Measurements from ENCODE around the gene UTS2.
A peak's percentile ranks its signal among the peaks of the same experiment; 100 is the strongest.

Gene UTS2

DNA sequence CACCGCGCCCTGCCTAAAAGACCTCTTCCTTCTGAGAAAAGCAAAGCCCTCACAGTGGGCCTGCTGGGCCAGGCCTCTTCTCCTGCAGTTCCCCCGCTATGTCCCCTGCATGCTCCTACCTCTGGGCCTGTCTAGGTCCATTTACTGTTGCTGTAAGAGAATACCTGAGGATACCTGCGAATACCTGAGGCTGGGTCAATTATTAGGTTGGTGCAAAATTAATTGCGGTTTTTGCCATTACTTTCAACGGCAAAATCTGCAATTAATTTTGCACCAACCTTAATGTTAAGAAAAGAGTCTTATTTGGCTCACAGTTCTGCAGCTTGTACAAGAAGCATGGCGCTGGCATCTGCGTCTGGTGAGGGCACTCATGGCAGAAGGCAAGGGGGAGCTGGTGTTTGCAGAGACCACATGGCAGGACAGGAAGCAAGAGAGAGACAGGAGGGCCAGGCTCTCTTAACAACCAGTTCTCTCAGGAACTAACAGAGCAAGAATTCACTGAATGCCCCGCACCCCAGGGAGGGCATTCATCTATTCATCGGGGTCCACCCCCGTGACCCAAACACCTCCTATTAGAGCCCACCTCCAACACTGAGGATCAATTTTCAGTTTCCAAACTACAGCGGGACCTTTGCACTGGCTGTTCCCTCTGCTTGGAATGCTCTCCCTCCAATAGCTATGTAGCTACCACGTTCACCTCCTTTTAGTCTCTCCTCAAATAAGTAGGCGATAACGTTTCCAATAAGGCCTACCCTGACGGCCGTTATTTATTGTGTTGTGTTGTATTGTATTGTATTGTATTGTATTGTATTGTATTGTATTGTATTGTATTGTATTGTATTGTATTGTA lies 9.6 kb upstream of the UTS2 start:
- no peak for DNase-seq (ENCODE audit: low spot score)

DNA sequence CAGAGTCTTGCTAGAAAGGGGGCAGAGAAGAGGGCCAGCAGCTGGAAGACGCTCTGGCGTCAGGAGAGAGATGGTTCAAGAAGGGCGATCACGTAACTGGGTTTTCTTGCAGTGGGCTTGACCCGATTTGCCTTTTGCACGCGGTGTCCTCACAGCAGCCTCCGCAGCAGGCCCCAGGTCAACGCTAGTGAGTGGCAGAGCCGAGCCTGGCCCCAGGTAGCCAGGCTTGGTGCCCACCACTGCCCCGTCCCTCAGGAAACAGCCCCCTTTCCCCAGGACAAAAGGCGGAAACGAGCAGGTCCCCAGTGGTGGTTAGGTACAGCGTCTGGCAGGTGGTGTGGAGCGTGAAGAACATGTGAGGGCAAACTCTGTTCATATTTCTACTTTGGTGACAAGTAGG lies 8.6 kb upstream of the UTS2 start:
- DNase-seq (ENCODE audit: low spot score) = no peak

DNA sequence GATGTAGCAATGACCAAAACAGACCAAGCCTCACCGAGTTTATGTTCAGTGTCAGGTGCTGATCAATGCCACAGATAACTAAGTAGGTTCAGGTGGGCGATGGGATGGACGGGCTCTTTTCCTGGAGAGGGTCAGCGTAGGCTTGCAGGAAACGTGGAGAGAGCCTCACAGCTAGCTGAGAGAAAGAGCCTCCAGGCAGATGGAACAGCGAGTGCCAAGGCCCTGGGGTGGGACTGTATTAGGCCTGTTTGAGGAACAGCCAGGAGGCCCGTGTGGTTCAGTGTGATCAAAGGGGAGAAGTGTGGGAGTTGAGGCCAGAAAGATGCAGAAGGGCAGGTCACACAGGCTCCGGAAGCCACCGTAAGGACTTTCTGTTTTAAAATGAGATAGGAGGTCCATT lies 7.3 kb upstream of the UTS2 start:
- no peak for DNase-seq (ENCODE audit: low spot score)

DNA sequence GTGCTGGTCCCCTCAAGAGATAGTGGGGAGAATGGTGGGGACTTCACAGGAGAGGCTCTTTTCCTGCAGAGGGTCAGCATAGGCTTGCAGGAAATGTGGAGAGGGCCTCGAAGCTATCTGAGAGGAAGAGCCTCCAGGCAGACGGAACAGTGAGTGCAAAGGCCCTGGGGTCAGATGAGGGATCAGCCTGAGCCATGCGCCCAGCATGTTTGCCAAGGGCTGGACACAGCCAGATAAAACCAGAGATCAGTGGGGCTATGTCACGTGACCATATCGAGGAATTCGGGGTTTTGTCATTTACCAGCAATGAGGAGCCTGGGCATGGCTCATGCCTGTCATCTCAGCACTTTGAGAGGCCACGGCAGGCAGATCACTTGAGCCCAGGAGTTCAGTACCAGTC lies 6.5 kb upstream of the UTS2 start:
- no peak for DNase-seq (ENCODE audit: low spot score)

DNA sequence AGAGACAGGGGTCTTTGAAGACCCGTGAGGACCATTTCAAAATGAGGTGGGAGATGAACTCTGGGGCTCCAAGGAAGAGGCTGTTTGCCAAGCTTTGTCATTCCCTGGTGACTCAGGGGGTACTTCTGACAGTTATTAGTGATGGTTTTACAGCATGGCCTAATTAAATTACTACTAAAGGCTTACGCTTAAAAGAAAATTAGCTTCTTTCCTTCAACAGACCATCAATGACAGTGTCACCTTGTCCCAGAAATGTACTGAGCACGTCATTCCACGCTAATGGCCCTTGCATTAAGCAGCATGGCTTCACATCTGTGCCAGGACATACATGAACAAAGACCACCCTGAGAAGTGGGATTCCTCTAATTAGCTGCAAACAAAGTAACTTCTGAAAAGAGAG lies 5.1 kb upstream of the UTS2 start:
- no peak for DNase-seq (ENCODE audit: low spot score)

DNA sequence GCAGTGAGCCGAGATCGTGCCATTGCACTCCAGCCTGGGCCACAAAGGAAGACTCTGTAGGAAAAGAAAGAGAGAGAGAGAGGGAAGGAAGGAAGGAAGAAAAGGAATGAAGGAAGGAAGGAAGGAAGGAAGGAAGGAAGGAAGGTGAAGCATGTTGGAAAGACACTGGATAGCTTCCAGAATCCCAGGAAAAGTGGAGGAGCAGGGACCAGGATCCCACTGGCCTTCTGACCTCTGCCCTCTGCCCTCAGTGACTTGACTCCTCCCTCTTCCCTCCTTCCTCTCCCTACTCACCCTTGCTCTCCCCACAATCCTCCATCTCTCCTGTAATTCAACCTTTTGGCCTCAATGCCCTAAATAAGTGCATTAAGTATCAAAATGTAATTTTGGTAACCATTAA lies 4.1 kb upstream of the UTS2 start:
- no peak for DNase-seq (ENCODE audit: low spot score)

DNA sequence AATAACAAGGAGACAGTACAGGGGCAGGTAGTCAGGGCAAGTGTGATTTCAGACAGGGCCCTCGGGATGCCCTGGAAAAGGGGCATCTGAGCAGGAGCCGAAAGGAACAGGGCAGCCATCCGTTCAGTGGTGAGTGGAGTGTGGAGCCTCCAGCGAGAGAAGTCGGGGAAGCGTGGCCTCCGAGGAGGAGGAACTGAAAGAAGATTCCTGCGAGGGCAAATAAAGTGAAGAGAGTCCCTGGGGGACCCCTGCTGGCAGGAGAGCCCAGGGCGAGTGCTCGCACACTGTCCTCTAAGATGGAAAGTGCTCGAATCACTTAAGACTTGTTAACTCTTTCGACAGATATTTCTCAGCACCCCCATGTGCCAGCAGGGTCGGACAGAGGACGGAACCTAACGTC lies 3.5 kb upstream of the UTS2 start:
- no peak for DNase-seq (ENCODE audit: low spot score)

DNA sequence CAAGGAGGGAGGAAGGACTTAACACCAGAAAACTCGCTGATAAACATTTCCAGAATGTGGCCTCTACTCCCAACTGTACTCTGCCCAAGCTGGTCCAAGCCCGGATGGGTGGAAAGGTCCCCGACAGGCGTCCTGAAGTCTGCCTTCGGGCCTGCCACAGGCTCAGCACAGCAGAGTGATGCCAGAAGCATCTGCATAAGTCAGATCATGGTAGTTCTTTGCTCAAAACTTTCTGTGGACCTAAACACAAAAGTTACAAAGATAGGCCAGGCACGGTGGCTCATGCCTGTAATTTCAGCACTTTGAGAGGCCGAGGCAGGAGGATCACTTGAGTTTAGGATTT lies 790 bp upstream of the UTS2 start:
- DNase-seq (ENCODE audit: low spot score) = no peak

DNA sequence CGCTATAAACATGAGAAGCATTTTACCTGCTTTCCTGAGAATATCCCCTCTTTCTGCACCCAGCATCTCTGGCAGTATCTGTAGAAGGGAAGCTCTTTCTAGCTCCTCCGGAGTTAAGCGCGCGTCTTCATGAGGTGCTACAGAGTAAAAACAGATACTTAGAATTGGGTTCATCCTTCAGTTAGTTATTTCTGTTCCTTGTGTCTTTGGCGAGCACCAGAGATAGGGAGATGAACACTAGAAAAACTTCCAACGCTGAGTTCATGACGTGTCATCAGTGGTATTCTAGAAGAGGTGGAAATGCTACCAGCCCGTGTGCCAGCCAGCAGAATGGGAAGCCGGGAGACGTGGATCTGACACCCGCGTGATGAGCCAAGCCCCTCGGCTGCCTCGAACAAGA lies 2.1 kb downstream of the UTS2 start:
- DNase-seq (ENCODE audit: low spot score) = no peak

DNA sequence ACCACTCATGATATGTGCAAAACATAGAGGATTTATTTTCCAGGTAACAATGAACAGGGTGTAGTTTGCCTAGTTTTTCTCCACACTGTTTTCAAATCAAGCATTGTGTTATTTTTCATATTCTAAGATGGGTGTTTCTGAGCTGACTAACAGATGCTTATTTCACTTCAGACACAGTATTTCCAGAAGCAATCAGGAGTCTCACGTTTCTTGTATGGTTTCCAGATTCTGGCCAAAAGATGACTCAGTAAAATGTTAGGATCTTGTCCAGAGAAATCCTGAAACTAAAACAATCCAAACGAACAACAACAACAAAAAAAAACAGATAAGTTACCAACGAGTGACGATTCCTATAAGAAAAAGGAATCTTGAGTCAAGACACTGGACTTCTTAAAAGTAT lies 5.3 kb downstream of the UTS2 start:
- DNase-seq (ENCODE audit: low spot score) = no peak

DNA sequence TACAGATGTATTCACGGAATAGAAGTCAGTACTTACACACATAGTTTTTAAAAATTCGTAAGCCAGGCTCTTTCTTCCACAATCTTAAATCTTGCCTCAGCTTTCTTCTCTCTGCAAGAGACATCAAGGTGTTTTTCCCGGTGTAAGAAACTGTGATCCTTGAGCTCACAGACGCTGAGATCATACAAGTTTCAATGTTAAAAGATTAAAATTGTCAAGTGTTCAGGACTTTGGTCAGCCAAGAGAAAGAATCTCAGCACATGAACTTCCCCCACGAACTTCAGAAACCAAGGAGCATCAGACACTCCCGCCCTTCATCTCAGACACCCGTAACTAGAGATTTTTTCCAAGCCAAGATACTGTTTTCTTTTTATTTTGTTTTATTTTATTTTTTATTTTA lies 6.2 kb downstream of the UTS2 start:
- no peak for DNase-seq (ENCODE audit: low spot score)

DNA sequence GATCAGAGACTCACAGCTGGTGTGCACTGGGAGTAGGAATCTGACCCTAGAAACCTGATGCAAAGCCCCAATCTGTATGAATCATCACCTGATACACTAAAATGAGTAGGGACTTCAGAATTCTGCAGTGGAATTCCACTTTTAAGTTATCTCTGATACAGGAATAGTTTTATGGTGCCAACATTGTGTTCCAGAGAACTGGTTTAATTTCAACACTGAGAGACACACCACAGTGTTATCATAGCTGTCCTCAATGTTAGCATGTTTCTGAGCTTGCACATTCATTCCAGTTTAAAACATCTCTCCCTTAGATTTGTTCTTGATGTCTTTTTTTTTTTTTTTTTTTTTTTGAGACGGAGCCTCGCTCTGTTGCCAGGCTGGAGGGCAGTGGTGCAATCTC lies 7.1 kb downstream of the UTS2 start:
- no peak for DNase-seq (ENCODE audit: low spot score)

DNA sequence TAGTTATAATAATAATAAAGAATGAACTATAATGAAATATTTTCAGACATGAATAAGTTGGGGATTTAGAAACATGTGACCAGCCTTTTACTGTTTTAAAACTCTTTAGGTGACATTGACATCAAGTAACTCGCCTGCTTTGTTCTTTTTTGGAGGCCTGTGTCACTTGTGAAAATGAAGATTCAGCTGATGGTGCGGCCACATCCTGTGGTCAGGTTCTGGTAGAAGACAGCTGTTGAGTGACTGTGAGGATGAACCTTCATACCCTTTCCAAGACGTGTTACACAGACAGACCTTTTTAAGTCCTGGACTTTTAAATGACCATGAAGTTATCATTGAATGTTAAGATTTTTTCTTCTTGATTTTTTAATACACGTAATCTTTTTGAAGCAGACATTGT lies 10.3 kb downstream of the UTS2 start:
- DNase-seq (ENCODE audit: low spot score) = no peak

DNA sequence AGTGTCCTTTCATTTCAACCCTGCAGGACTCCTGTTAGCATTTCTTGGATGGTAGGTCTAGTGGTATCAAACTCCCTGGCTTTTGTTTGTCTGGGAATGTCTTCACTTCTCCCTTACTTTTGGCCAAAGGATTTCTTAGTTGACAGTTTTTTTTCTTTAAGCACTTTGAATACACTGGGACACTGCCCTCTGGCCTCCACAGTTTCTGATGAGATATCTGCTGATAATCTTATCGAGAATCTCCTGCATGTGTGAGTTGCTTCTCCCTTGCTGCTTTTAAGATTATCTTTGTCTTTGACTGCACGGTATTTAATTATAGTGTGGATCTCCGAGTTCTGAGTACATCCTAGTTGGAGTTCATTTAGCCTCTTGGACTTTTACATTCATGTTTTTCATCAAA lies 13.3 kb downstream of the UTS2 start:
- no peak for DNase-seq (ENCODE audit: low spot score)

DNA sequence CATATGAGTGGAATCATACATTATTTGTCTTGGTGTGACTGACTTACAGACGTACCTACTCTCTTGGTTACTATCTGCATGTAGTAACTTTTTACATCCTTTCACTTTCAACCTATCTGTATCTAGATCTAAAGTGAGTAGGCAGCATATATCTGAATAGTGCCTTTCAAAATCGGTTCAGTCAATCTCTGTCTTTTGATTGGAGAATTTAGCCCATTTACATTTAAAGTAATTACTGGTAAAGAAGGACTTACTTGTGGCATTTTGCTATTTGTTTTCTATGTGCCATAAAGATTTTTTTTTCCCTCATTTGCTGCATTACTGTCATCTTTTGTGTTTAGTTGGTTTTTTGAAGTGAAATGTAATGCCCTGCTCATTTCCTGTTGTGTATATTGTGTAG lies 14.2 kb downstream of the UTS2 start:
- DNase-seq (ENCODE audit: low spot score) = no peak

DNA sequence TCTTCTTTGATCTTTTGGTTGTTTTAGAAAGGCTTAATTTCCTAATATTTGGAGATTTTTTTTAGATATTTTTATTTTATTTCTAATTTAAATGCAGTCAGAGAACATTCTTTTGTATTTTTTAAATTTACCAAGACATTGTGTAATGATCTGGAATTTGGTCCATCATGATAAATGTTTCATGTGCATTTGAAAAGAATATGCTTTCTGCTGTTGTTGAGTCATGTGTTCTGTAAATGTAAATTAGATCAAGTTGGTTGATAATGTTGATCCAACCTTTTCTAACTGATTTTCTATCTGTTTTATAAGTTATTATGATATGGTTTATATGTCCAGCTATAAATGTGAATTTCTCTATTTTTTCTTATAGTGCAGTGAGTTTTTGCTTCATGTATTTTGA lies 19.8 kb downstream of the UTS2 start:
- DNase-seq (ENCODE audit: low spot score) = no peak

DNA sequence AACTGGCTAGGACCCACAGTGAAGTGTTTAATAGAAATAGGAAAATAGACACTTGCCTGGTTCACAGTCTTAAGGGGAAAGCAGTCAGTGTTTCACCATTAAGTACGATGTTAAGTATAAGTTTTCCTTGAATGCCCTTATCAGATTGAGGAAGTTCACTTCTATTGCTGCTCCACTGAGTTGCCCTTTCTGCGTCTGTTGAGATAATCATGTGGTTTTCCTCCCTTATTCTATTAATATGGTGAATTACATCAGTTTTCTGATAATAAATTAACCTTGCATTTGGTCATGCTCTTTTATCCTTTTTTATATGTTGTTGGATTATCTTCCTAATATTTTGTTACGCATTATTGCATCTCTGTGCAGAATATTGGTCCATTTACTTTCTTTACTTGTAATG lies 21.4 kb downstream of the UTS2 start:
- no peak for DNase-seq (ENCODE audit: low spot score)

DNA sequence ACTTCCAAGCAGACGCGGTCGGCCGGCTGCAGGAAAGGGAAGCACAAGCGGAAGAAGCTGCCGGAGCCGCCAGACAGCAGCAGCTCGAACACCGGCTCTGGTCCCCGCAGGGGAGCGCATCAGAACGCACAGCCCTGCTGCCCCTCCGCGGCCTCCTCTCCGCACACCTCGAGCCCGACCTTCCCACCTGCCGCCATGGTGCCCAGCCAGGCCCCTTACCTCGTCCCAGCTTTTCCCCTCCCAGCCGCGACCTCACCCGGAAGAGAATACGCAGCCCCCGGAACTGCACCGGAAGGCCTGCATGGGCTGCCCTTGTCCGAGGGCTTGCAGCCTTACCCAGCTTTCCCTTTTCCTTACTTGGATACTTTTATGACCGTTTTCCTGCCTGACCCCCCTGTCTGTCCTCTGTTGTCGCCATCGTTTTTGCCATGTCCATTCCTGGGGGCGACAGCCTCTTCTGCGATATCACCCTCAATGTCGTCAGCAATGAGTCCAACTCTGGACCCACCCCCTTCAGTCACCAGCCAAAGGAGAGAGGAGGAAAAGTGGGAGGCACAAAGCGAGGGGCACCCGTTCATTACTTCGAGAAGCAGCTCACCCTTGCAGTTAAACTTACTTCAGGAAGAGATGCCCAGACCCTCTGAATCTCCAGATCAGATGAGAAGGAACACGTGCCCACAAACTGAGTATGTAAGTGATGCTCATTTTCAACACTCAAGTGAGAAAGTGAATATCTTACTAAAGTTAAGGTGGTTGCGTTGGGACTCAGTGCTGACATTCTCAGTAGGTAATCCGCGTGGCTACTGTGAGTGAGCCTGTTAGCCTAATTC lies 25.5 kb downstream of the UTS2 start:
- DNase-seq (ENCODE audit: low spot score) = peak; percentile 11

DNA sequence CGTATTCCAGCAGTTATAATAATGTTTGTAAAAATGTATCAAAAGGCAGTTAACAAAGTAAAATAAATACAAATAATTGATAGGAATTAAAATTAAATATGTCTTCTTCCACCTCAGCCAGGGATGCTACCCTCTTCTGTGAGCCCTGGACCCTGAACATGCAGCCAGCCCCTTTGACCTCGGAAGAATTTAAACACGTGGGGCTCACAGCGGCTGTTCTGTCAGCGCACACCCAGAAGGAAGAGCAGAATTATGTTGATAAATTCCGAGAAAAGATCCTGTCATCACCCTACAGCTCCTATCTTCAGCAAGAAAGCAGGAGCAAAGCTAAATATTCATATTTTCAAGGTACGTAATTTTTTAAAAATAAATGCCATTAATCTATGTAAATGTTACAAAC lies 26.5 kb downstream of the UTS2 start:
- no peak for DNase-seq (ENCODE audit: low spot score)

DNA sequence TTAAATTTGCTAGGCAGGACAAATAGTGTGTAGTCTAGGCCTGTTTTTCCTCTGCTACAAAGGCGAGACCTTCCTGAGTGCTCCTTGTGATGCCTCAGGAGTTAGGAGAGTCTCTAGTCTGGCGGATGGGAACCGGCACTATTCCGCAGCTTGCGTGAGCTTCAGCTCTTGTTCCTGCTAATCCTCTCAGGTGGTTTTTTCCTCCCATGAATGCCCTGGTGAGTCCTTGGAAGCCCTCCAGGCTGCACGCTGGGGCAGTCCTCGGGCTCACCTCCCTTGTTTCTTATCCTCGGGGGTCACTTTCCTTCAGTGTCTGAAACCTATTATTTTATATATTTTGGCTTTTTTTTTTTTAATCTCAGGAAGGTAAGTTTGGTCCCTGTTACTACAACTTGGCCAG lies 28.2 kb downstream of the UTS2 start:
- no peak for DNase-seq (ENCODE audit: low spot score)

DNA sequence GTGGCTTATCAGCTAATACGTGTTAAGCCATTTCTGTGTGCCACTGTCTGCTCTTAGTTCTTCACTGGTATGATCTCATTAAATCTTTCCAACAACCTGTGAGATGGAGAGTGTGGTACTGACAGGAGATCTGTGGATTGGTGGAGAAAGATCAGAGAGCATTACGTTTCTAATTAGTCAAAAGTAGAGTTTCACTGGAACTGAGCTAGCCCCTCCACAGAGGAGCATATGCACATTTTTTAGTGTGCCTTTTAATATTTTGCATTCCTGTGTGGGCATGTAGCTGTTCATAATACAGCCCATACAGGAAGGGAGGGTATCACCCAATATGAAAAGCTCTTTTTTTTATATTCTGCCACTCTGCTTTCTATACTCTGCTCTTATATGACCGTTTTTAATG lies 31.6 kb downstream of the UTS2 start:
- no peak for DNase-seq (ENCODE audit: low spot score)

DNA sequence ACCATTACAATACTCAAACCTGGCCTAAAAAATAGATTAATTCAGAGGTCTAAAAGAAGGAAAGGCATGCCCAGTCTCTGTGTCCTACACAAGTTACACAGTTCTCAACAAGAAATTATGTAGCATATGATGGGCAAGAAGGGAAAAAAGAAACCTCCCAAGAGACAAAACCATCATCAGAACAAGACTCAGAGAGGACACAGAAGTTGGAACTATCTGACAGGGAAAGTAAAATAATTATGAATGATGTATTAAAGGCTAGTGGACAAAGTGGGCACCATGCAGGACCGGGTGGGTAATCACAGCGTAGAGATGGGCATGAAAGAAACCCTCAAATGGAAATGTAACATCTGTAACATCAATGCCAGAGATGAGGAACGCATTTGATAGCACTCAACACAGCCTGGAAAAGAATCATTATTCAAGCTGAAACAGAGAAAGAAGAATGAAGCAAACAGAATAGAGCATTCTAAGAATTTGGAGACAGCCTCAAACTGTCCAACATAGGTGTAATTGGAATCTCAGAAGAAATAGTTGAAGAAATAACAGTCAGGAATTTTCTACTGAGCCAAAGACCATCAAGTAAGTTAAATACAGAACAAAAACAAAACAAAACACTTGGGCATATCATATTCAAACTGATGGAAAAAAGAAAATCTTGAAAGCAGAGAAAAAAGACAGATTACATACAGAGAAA lies 39.0 kb downstream of the UTS2 start:
- DNase-seq (ENCODE audit: low spot score) = no peak

DNA sequence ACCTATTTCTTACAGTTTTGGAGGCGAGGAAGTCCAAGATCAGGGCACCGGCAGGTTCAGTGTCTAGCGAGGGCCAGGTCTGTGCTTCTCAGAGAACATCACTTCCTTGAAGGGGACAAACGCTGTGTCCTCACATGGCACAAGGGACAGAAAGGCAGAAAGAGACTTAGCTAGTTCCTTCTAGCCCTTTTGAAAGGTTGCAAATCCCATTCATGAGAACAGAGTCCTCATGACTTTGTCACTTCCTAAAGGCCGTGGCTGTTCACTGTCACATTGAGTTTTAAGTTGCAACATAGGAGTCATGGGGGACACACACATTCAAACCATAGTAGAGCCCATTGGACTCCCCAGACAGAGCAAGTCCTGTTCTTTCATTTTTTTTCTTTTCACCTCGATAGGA lies 41.4 kb downstream of the UTS2 start:
- no peak for DNase-seq (ENCODE audit: low spot score)
